Spleen (tissue), 11 donors: ENCODE measurements around the gene LCNL1. TPM values are rescaled to one million over a fixed set of nuclear protein-coding genes. Genes with fewer than 3 reads are reported as not detected.
A peak's percentile ranks its signal among the peaks of the same experiment; 100 is the strongest.

Experiments
- DNase-seq: peaks from one replicate; pipeline ENCODE4 v3.0.0-alpha.2; 2020
- H3K27ac ChIP-seq, 8 donors: fragments of 200-600 bp; sonication (generic) in 7 of 8; 1 replicate in 4 of 8; 2 replicates in 4 of 8; pipeline versions ENCODE4 v1.5.0 to v1.8.0; 2016 to 2021; ENCODE audit warnings: inconsistent platforms in 4 of 8, mild to moderate bottlenecking in 4 of 8, moderate library complexity in 1 of 8
- H3K27me3 ChIP-seq, 7 donors: fragments of 200-600 bp; sonication (generic) in 6 of 7; replicated peaks in 1 of 7; 1 replicate in 4 of 7; 2 replicates in 3 of 7; pipeline versions ENCODE4 v1.5.0 to v1.8.0; 2016 to 2021; ENCODE audit warnings: inconsistent platforms in 3 of 7, mild to moderate bottlenecking in 1 of 7
- H3K36me3 ChIP-seq, 6 donors: fragments of 200-600 bp; sonication (generic) in 5 of 6; 1 replicate in 4 of 6; 2 replicates in 2 of 6; pipeline versions ENCODE4 v1.5.0 to v1.8.0; 2016 to 2021; ENCODE audit warnings: inconsistent platforms in 2 of 6
- H3K4me1 ChIP-seq, 6 donors: fragments of 200-600 bp; sonication (generic) in 5 of 6; 1 replicate in 3 of 6; 2 replicates in 3 of 6; pipeline versions ENCODE4 v1.5.0 to v1.8.0; 2016 to 2021; ENCODE audit warnings: inconsistent platforms in 3 of 6
- H3K4me3 ChIP-seq, 8 donors: fragments of 200-600 bp; sonication (generic) in 7 of 8; 1 replicate in 4 of 8; 2 replicates in 4 of 8; pipeline versions ENCODE4 v1.5.0 to v1.8.0; 2016 to 2021; ENCODE audit warnings: inconsistent platforms in 4 of 8, mild to moderate bottlenecking in 4 of 8, moderate library complexity in 2 of 8
- H3K9me3 ChIP-seq, 8 donors: fragments of 200-600 bp; sonication (generic) in 7 of 8; 1 replicate in 4 of 8; 2 replicates in 4 of 8; pipeline versions ENCODE4 v1.5.0 to v1.8.0; 2016 to 2021; ENCODE audit warnings: inconsistent platforms in 4 of 8
- POLR2A ChIP-seq, 3 donors: fragments of 450-650 bp; IDR thresholded peaks; one replicate each; pipeline ENCODE4 v1.5.1; 2017; ENCODE audit warnings: antibody characterized with exemption in 3 of 3, mild to moderate bottlenecking in 1 of 3
- POLR2AphosphoS5 ChIP-seq, 3 donors: sonication (generic); formaldehyde crosslinking; IDR thresholded peaks; one replicate each; pipeline ENCODE4 v1.5.1; 2017; ENCODE audit warnings: antibody characterized with exemption in 3 of 3
- WGBS, 5 donors: extraction: QIAGEN DNeasy Blood & Tissue Kit in 3 of 5; methylation state at CpG; one replicate each; pipeline versions ENCODE4 v1.1.5 to v1.1.7; 2013 to 2018; 5-methylcytosine and 5-hydroxymethylcytosine counted together
- intact Hi-C: fragments of 100-400 bp; cut with DNase I; formaldehyde crosslinking; loops from one replicate; pipeline ENCODE4 v1.15.0; 2023; ENCODE audit warnings: low total_unique reads
- polyA plus RNA-seq, 3 donors: library from polyadenylated mRNA; stranded (reverse); fragments of 200-250 nt; gene quantifications; one replicate each; pipeline ENCODE4 v1.2.1, GENCODE V29; 2013
- total RNA-seq, 7 donors: library from RNA; depleted of rRNA in 3 of 7; stranded (reverse); fragments of >200 nt in 3 of 7; fragmentation: NEBNext Ultra II Directional in 4 of 7; extraction: Animal tissue kit (Norgen Biotek cat#: 25700) in 4 of 7; gene quantifications; one replicate each; pipeline versions ENCODE4 v1.1.0 to v1.2.1, GENCODE V29; 2016 to 2021
- TF ChIP-seq, protein P1 (sequence below), 11 experiments: fragments of 200-600 bp in 7 of 11; fragments of 450-650 bp in 4 of 11; sonication (generic) in 4 of 11; IDR thresholded peaks in 8 of 11; conservative IDR thresholded peaks in 3 of 11; 1 replicate in 7 of 11; 2 replicates in 4 of 11; pipeline versions ENCODE4 v1.4.0 to v1.8.0; 2016 to 2021; ENCODE audit warnings: antibody characterized with exemption in 11 of 11, inconsistent platforms in 4 of 11, mild to moderate bottlenecking in 1 of 11
- donor health status: healthy with polysubstance abuse.
- donor health status: DM: no; HTN: no; CAD: no; lungs with moderate emphysema.
- donor health status: DM: no; HTN: no; CAD: no.
- donor health status: Bipolar disorder and iron deficiency.
- donor health status: healthy.
- donor health status: DM: no; HTN: no; CAD: no.
- donor health status: DM: yes; HTN: yes; CAD: no.

The LCNL1 gene
- total and polyA plus RNA-seq, 10 donors: 1.3 to 8.3 (median 3.2) TPM

GRCh38 chr9:136960212-136960937, 22.4 kb upstream of the LCNL1 start:
- 70 to 80% (median 79%) methylated on average over 17 to 19 of the region's 19 CpGs for WGBS, 5 donors
- Histone ChIP-seq H3K9me3 (no peaks in the 10 kb centered on the region), H3K27ac (peak overlapping the region in 6 of 8 donors; percentile 9 to 80 (median 69)), H3K4me3 (no peak overlapping the region), H3K36me3 (no peaks in the 10 kb centered on the region), H3K4me1 (peaks cover 5 to 61% (median 32%) of the 10 kb centered on the region in 6 donors), H3K27me3 (no peaks in the 10 kb centered on the region)
- intact Hi-C loops: no loop called here
- TF ChIP-seq, protein P1, sequence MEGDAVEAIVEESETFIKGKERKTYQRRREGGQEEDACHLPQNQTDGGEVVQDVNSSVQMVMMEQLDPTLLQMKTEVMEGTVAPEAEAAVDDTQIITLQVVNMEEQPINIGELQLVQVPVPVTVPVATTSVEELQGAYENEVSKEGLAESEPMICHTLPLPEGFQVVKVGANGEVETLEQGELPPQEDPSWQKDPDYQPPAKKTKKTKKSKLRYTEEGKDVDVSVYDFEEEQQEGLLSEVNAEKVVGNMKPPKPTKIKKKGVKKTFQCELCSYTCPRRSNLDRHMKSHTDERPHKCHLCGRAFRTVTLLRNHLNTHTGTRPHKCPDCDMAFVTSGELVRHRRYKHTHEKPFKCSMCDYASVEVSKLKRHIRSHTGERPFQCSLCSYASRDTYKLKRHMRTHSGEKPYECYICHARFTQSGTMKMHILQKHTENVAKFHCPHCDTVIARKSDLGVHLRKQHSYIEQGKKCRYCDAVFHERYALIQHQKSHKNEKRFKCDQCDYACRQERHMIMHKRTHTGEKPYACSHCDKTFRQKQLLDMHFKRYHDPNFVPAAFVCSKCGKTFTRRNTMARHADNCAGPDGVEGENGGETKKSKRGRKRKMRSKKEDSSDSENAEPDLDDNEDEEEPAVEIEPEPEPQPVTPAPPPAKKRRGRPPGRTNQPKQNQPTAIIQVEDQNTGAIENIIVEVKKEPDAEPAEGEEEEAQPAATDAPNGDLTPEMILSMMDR (IDR thresholded peaks at IDR 0.05 in 8 of 11, conservative IDR thresholded peaks at IDR 0.05 in 3 of 11): no peak
- TF ChIP-seq POLR2AphosphoS5 (IDR thresholded peaks at IDR 0.05) (no peak), POLR2A (IDR thresholded peaks at IDR 0.05) (no peak)
- DNase-seq: no peak

DNA sequence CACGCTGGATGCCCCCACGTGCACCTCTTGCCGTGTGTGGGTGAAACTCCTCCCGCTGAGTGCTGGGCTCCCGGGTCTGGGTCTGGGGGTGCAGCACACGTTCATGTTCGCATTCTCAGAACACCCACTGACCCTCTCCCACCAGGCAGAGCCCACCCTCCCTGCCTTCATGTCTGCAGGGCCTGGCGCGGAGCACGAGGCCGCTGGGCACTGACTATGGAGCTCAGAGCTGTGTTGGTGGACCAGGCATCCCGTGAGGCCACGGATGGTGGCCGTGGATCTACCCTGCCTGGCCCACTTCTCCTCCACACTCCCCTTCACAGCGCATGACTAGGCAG, 21.9 kb upstream of the LCNL1 start:
- no peaks in the 10 kb centered on the region for H3K27me3 ChIP-seq
- intact Hi-C loops: no loop called here
- H3K4me3 ChIP-seq: no peak overlapping the region
- no peaks in the 10 kb centered on the region for H3K36me3 ChIP-seq
- H3K4me1 ChIP-seq: peaks cover 6 to 66% (median 36%) of the 10 kb centered on the region in 6 donors
- TF ChIP-seq POLR2AphosphoS5 (IDR thresholded peaks at IDR 0.05): no peak
- TF ChIP-seq, protein P1 (IDR thresholded peaks at IDR 0.05 in 8 of 11, conservative IDR thresholded peaks at IDR 0.05 in 3 of 11): no peak
- no peak for TF ChIP-seq POLR2A (IDR thresholded peaks at IDR 0.05)
- WGBS, 5 donors: 86 to 94% (median 90%) methylated on average over 7 to 15 of the region's 15 CpGs
- no peak for DNase-seq
- H3K27ac ChIP-seq: peak overlapping the region in 7 of 8 donors; percentile 9 to 80 (median 57)
- H3K9me3 ChIP-seq: no peaks in the 10 kb centered on the region

- Histone ChIP-seq H3K9me3 (no peaks in the 10 kb centered on the region), H3K36me3 (no peaks in the 10 kb centered on the region), H3K27me3 (peaks cover 0 to 4% (median 0%) of the 10 kb centered on the region in 7 donors), H3K4me1 (peaks cover 11 to 72% (median 42%) of the 10 kb centered on the region in 6 donors), H3K27ac (peak overlapping the region in 7 of 8 donors; percentile 9 to 80 (median 57)), H3K4me3 (no peak overlapping the region)
- no peak for TF ChIP-seq POLR2A (IDR thresholded peaks at IDR 0.05)
- peak in 2 of 3 donors; percentile 54 to 62 for TF ChIP-seq POLR2AphosphoS5 (IDR thresholded peaks at IDR 0.05)
- intact Hi-C loops: no loop called here
- WGBS, 5 donors: 67 to 81% (median 77%) methylated on average over 14 to 23 of the region's 23 CpGs
- DNase-seq: no peak
Observed at GRCh38 chr9:136961279-136962065, 21.3 kb upstream of the LCNL1 start.

- H3K4me3 ChIP-seq: no peak overlapping the region
- peaks cover 11 to 73% (median 42%) of the 10 kb centered on the region in 6 donors for H3K4me1 ChIP-seq
- DNase-seq: no peak
- peaks cover 0 to 4% (median 0%) of the 10 kb centered on the region in 7 donors for H3K27me3 ChIP-seq
- TF ChIP-seq, protein P1 (IDR thresholded peaks at IDR 0.05 in 8 of 11, conservative IDR thresholded peaks at IDR 0.05 in 3 of 11): no peak
- TF ChIP-seq POLR2A (IDR thresholded peaks at IDR 0.05): no peak
- TF ChIP-seq POLR2AphosphoS5 (IDR thresholded peaks at IDR 0.05): no peak
- intact Hi-C loops: no loop called here
- H3K27ac ChIP-seq: peak overlapping the region in 6 of 8 donors; percentile 9 to 80 (median 58)
- 91 to 96% (median 93%) methylated on average over 9 of the region's 9 CpGs for WGBS, 5 donors
- H3K36me3 ChIP-seq: no peaks in the 10 kb centered on the region
- H3K9me3 ChIP-seq: no peaks in the 10 kb centered on the region
Observed at GRCh38 chr9:136962163-136962562, 20.6 kb upstream of the LCNL1 start.
